Measurements from ENCODE around the gene AKR1C1.
"Not testable (repeated sequence)": the region's sequence is repeated elsewhere in the genome, so short reads cannot be mapped to it uniquely, and the experiment has no call there.

The AKR1C1 gene

GRCh38 chr10:5019770-5020612 lies 56.8 kb downstream of the AKR1C1 start:
- not testable (repeated sequence) for DNase-seq

GRCh38 chr10:5021624-5022290 lies 58.5 kb downstream of the AKR1C1 start:
- DNase-seq, result not testable (repeated sequence)

GRCh38 chr10:5023177-5023805 lies 60.1 kb downstream of the AKR1C1 start:
- DNase-seq, result no peak

DNA sequence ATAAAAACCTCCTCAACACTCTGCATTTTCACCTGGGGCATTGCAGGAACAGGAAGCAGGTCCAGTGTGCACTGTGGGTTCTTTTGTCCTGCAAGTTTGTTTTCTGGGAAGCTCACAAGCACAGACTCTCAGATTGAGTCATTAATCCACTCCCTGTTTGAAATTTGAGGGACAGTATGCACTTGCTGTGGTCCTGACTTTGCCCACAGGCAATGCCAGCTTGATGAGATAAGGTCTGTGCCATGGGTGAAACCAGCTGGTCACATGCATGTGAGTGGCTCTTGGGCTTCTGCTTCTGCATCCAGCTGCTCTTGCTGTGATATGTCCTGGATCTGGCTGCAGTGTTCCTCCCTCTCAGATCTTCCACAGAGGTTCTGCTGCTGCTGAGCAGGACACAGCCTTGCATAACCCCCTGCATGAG lies 62.3 kb downstream of the AKR1C1 start:
- not testable (repeated sequence) for DNase-seq

DNA sequence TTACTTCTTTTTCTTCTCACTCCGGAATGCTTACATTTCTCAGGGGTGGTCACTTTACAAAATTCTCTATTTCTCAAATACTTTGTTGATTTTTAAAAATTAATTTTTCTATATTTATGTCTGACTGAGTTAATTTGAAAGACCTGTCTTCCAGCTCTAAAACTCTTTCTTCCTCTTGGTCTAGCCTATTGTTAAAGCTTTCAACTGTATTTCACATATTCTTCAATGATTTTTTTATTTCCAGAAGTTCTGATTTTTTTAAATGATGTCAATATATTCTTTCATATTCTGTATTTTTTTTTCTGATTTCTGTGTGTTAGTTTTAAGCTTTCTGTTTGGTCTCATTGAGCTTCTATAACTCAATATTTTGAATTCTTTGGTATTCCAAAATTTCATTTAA lies 67.8 kb downstream of the AKR1C1 start:
- no peak for DNase-seq

- not testable (repeated sequence) for DNase-seq
These were observed 68.4 kb downstream of the AKR1C1 start for GRCh38 chr10:5031588-5031987.

GRCh38 chr10:5032444-5032843 lies 69.2 kb downstream of the AKR1C1 start:
- DNase-seq, result not testable (repeated sequence)

All from HCEC 1CT (cell line).